Endothelial cell of umbilical vein (primary cell): ENCODE measurements around the gene LYG1. TPM values are rescaled to one million over a fixed set of nuclear protein-coding genes. Genes with fewer than 3 reads are reported as not detected.

Experiments
- BruUV-seq: library from RNA; stranded (reverse); fragments of 400-500 nt; replicated peaks from 2 replicates; lab custom pipeline; 2021; lab: Mats Ljungman, UMichigan
- CTCF ChIA-PET: fragments of 300-600, 350-600 bp; sonication (Branson Sonifier 250); formaldehyde crosslinking; loops from one replicate; lab custom pipeline; 2021; ENCODE audit warnings: antibody characterized with exemption, inconsistent platforms; lab: Charles Lee
- POLR2A ChIA-PET: fragments of 300-600, 350-600 bp; sonication (Branson Sonifier 250); formaldehyde crosslinking; loops from one replicate; lab custom pipeline; 2021; ENCODE audit warnings: antibody characterized with exemption, inconsistent platforms; lab: Charles Lee
- DNase-seq: peaks from one replicate; pipeline ENCODE4 v3.0.0-alpha.2; 2011; ENCODE audit warnings: low read depth, low spot score
- FAIRE-seq: peaks from 2 replicates; lab custom pipeline; 2011; peaks lifted over from hg19 to GRCh38; lab: Jason Lieb, UNC
- H2AFZ ChIP-seq: 2 replicates; pipeline ENCODE4 v1.6.0; 2012; ENCODE audit warnings: low read depth, low read length, control low read depth, inconsistent platforms
- H3K27ac ChIP-seq: 2 replicates; pipeline ENCODE4 v1.5.1; 2011; ENCODE audit warnings: low read depth, mild to moderate bottlenecking, control low read depth, low read length, moderate library complexity; ENCODE audit not compliant: insufficient read depth
- H3K27me3 ChIP-seq, 2 experiments: 2 replicates each; pipeline versions ENCODE4 v1.6.0 to v1.6.1; 2011; ENCODE audit warnings: low read length in 2 of 2, mixed read lengths in 1 of 2; ENCODE audit not compliant: control insufficient read depth in 2 of 2, insufficient read depth in 2 of 2
- H3K36me3 ChIP-seq, 2 experiments: 2 replicates in 1 of 2; 3 replicates in 1 of 2; pipeline ENCODE4 v1.5.1; 2011; ENCODE audit warnings: low read length in 2 of 2, mild to moderate bottlenecking in 1 of 2, moderate library complexity in 1 of 2; ENCODE audit not compliant: control insufficient read depth in 2 of 2, insufficient read depth in 2 of 2; ENCODE audit errors: extremely low read depth in 1 of 2
- H3K4me1 ChIP-seq: 3 replicates; pipeline ENCODE4 v1.5.1; 2011; ENCODE audit warnings: mild to moderate bottlenecking, low read length; ENCODE audit not compliant: control insufficient read depth, insufficient read depth; ENCODE audit errors: extremely low read depth
- H3K4me2 ChIP-seq: 2 replicates; pipeline ENCODE4 v1.6.1; 2011; ENCODE audit warnings: low read length, control low read depth, mixed read lengths; ENCODE audit not compliant: insufficient read depth
- H3K4me3 ChIP-seq, 3 experiments: fragments of 200-600 bp in 1 of 3; sonication (generic), shearing (Covaris generic) in 1 of 3; replicated peaks in 1 of 3; 2 replicates each; pipeline ENCODE4 v1.5.1; 2011 to 2016; ENCODE audit warnings: control low read depth in 3 of 3, low read length in 3 of 3, mild to moderate bottlenecking in 2 of 3, inconsistent platforms in 1 of 3, low read depth in 1 of 3, moderate library complexity in 1 of 3; ENCODE audit not compliant: insufficient read depth in 1 of 3
- H3K79me2 ChIP-seq: 2 replicates; pipeline ENCODE4 v1.6.0; 2012; ENCODE audit warnings: low read length, inconsistent platforms; ENCODE audit not compliant: control insufficient read depth, insufficient read depth
- H3K9ac ChIP-seq: replicated peaks from 2 replicates; pipeline ENCODE3; 2011; ENCODE audit warnings: low read length, control low read depth; ENCODE audit not compliant: insufficient read depth; ENCODE audit errors: extremely low read depth
- H3K9me1 ChIP-seq: replicated peaks from 3 replicates; pipeline ENCODE4 v1.6.0; 2011; ENCODE audit warnings: mild to moderate bottlenecking, low read length; ENCODE audit not compliant: control insufficient read depth, insufficient read depth; ENCODE audit errors: extremely low read depth
- H3K9me3 ChIP-seq: replicated peaks from 2 replicates; pipeline ENCODE4 v1.5.1; 2012; ENCODE audit warnings: low read length, inconsistent platforms; ENCODE audit not compliant: control insufficient read depth, insufficient read depth
- H4K20me1 ChIP-seq: replicated peaks from 2 replicates; pipeline ENCODE3; 2011; ENCODE audit warnings: mild to moderate bottlenecking, low read length; ENCODE audit not compliant: control insufficient read depth, insufficient read depth; ENCODE audit errors: extremely low read depth
- EZH2 ChIP-seq: IDR thresholded peaks from 2 replicates; pipeline ENCODE4 v1.6.1; 2012; ENCODE audit warnings: borderline replicate concordance, low read depth, mild to moderate bottlenecking, moderate library complexity, low read length, inconsistent platforms; ENCODE audit not compliant: severe bottlenecking
- FOS ChIP-seq: IDR thresholded peaks from 2 replicates; pipeline ENCODE4 v1.6.1; 2011; ENCODE audit warnings: mild to moderate bottlenecking, low read length, moderate library complexity, borderline replicate concordance; ENCODE audit not compliant: insufficient read depth
- GATA2 ChIP-seq: IDR thresholded peaks from 2 replicates; pipeline ENCODE4 v1.7.0; 2011; ENCODE audit warnings: low read depth, mild to moderate bottlenecking, moderate library complexity, mixed read lengths, low read length; ENCODE audit not compliant: insufficient read length, insufficient read depth
- JUN ChIP-seq: IDR thresholded peaks from 2 replicates; pipeline ENCODE4 v1.6.1; 2011; ENCODE audit warnings: borderline replicate concordance, low read depth; ENCODE audit not compliant: insufficient read length, insufficient read depth
- MYC ChIP-seq: IDR thresholded peaks from one replicate; pipeline ENCODE4 v1.6.1; 2011; ENCODE audit warnings: mild to moderate bottlenecking, low read depth, low read length
- POLR2A ChIP-seq: IDR thresholded peaks from 2 replicates; pipeline ENCODE4 v1.6.1; 2012; ENCODE audit warnings: low read depth, mild to moderate bottlenecking, control low read depth, low read length
- POLR2AphosphoS5 ChIP-seq: IDR thresholded peaks from 2 replicates; pipeline ENCODE4 v1.6.1; 2012; ENCODE audit warnings: low read depth, mild to moderate bottlenecking, control low read depth, low read length, moderate library complexity; ENCODE audit not compliant: insufficient read depth
- dilution Hi-C: fragments of 300-500 bp; cut with MboI; formaldehyde crosslinking; loops from one replicate; pipeline ENCODE4 v1.15.0; 2019; ENCODE audit warnings: low sequenced_read_pairs; ENCODE audit not compliant: extremely low pct_ligation_motif_present
- intact Hi-C: fragments of 100-400 bp; cut with micrococcal nuclease; formaldehyde crosslinking; loops from one replicate; pipeline ENCODE4 v1.10.0; 2022
- polyA plus RNA-seq, 4 experiments: library from polyadenylated mRNA; depleted of rRNA in 3 of 4; stranded (reverse) in 3 of 4; unstranded in 1 of 4; fragments of >200 nt; gene quantifications; 2 replicates each; pipeline versions ENCODE4 v1.2.1 to v1.2.3, GENCODE V29; 2011 to 2012; ENCODE audit warnings: missing spikeins in 1 of 4
- total RNA-seq: library from RNA; stranded (reverse); gene quantifications from 2 replicates; pipeline ENCODE4 v1.2.3, GENCODE V29; 2021
- TF ChIP-seq, protein P1 (sequence below): IDR thresholded peaks from 2 replicates; pipeline ENCODE4 v1.6.1; 2011; ENCODE audit not compliant: insufficient read depth, insufficient read length
- TF ChIP-seq, protein P2 (sequence below), 2 donors: IDR thresholded peaks; 1 replicate in 1 of 2; 2 replicates in 1 of 2; pipeline ENCODE4 v1.5.1; 2011; ENCODE audit warnings: low read length in 2 of 2, mild to moderate bottlenecking in 2 of 2, moderate library complexity in 2 of 2, control low read depth in 1 of 2, inconsistent platforms in 1 of 2, low read depth in 1 of 2; ENCODE audit not compliant: insufficient read depth in 1 of 2; ENCODE audit errors: extremely low read depth in 1 of 2

Gene LYG1
- total and polyA plus RNA-seq, 2 donors (not counting 3 experiments of a cell fraction or from before 2014, with no cell fraction given): 0.35 to 1.8 TPM

DNA sequence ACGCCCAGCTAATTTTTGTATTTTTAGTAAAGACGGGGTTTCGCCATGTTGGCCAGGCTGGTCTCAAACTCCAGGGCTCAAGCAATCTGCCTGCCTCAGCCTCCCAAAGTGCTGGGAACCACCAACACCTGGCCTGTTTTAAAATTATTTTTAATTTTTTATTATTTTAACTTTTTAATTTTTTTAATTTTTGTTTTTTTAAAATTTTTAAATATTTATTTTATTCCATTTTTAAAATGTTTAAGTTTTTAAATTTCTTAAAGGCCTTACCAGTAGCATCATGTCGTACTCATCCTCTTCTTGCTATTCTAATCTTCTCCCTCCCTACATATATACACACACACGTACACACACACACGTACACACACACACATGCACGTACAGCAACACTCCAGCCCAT lies 1.4 kb downstream of the LYG1 start:
- dilution Hi-C loops: no loop called here

DNA sequence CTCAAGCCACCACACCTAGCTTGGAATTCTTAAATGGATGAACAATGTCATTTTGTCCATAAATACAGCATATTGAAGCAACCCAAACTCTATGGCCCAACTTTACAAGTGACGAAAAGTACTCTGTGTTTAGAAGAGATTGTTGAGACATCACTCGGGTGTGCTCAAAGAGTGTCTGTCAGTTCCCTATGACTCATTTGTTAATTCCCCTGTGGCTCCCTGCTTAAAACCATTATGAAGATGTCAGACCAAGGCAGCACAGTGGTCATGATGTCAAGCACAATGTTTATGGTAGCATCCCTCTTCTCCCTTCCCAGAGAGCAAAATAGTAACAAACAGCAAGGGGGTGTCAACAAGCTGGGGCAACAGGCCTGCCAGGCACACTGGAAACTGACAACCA lies 3.0 kb downstream of the LYG1 start:
- Histone ChIP-seq H3K4me3 (no peak overlapping the region), H3K36me3 (no peaks in the 10 kb centered on the region), H3K4me2 (no peak overlapping the region), H3K27ac (no peak overlapping the region), H4K20me1 (no peaks in the 10 kb centered on the region), H3K9me1 (no peaks in the 10 kb centered on the region), H3K79me2 (no peaks in the 10 kb centered on the region), H3K9me3 (no peaks in the 10 kb centered on the region), H3K4me1 (no peaks in the 10 kb centered on the region), H3K9ac (no peak overlapping the region), H2AFZ (no peak overlapping the region), H3K27me3 (peaks cover 0 to 2% of the 10 kb centered on the region in 2 experiments)
- ChIA-PET CTCF (no interaction called here), POLR2A (no interaction called here)
- intact Hi-C loops: no loop called here
- DNase-seq: no peak
- no TSS peak for BruUV-seq
- FAIRE-seq: no peak
- TF ChIP-seq, protein P1, sequence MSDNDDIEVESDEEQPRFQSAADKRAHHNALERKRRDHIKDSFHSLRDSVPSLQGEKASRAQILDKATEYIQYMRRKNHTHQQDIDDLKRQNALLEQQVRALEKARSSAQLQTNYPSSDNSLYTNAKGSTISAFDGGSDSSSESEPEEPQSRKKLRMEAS: no peak
- no peak for TF ChIP-seq EZH2
- TF ChIP-seq, protein P2, sequence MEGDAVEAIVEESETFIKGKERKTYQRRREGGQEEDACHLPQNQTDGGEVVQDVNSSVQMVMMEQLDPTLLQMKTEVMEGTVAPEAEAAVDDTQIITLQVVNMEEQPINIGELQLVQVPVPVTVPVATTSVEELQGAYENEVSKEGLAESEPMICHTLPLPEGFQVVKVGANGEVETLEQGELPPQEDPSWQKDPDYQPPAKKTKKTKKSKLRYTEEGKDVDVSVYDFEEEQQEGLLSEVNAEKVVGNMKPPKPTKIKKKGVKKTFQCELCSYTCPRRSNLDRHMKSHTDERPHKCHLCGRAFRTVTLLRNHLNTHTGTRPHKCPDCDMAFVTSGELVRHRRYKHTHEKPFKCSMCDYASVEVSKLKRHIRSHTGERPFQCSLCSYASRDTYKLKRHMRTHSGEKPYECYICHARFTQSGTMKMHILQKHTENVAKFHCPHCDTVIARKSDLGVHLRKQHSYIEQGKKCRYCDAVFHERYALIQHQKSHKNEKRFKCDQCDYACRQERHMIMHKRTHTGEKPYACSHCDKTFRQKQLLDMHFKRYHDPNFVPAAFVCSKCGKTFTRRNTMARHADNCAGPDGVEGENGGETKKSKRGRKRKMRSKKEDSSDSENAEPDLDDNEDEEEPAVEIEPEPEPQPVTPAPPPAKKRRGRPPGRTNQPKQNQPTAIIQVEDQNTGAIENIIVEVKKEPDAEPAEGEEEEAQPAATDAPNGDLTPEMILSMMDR (IDR thresholded peaks at IDR 0.05; ENCODE audit: extremely low read depth in 1 of 2, insufficient read depth in 1 of 2, low read depth in 1 of 2, low read length in 2 of 2): no peak
- no peak for TF ChIP-seq FOS
- TF ChIP-seq POLR2AphosphoS5: no peak
- TF ChIP-seq POLR2A: no peak
- TF ChIP-seq GATA2: no peak
- no peak for TF ChIP-seq JUN
- no peak for TF ChIP-seq MYC
- dilution Hi-C loops: no loop called here

More for the DNA sequence above, 1.4 kb downstream of the LYG1 start:
- Histone ChIP-seq H3K9ac (no peak overlapping the region), H3K4me1 (no peaks in the 10 kb centered on the region), H3K36me3 (no peaks in the 10 kb centered on the region), H3K79me2 (no peaks in the 10 kb centered on the region), H3K4me3 (no peak overlapping the region), H3K27me3 (peaks cover 0 to 2% of the 10 kb centered on the region in 2 experiments), H3K9me3 (no peaks in the 10 kb centered on the region), H3K4me2 (no peak overlapping the region), H3K27ac (no peak overlapping the region), H3K9me1 (no peaks in the 10 kb centered on the region), H4K20me1 (no peaks in the 10 kb centered on the region), H2AFZ (no peak overlapping the region)
- BruUV-seq: no TSS peak
- intact Hi-C loops: no loop called here
- ChIA-PET CTCF (no interaction called here), POLR2A (no interaction called here)
- no peak for FAIRE-seq
- TF ChIP-seq, protein P2 (IDR thresholded peaks at IDR 0.05; ENCODE audit: extremely low read depth in 1 of 2, insufficient read depth in 1 of 2, low read depth in 1 of 2, low read length in 2 of 2): no peak
- TF ChIP-seq POLR2A (no peak), JUN (no peak), POLR2AphosphoS5 (no peak), GATA2 (no peak), MYC (no peak), FOS (no peak)
- DNase-seq: no peak
